ENCODE results near the gene RSF1. TPM values are rescaled to one million over a fixed set of nuclear protein-coding genes. Genes with fewer than 3 reads are reported as not detected.

Gene RSF1
- total and polyA plus RNA-seq, 2 experiments from 2014 or later = 51.2 to 188 TPM

DNA sequence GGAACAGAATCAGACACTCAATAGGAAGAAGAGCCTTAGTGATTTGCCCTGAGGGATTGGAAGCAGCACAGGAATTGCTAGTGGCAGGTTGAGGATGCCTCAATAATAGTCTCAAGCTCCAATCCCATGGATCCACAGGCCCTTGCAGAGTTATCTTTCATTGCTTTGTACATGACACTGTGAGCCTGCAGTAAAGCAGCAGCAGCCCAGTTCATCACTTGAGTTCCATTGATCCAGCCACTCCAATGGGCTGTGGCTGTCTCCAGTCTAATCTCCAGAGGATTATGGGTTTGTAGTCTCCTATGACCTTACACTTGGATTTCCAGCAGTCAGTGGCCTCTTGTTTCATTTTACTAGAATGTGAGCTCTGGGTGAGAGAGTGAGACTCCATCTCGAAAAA, 45.8 kb upstream of the RSF1 start (continued):
- TF ChIP-seq, protein P1, sequence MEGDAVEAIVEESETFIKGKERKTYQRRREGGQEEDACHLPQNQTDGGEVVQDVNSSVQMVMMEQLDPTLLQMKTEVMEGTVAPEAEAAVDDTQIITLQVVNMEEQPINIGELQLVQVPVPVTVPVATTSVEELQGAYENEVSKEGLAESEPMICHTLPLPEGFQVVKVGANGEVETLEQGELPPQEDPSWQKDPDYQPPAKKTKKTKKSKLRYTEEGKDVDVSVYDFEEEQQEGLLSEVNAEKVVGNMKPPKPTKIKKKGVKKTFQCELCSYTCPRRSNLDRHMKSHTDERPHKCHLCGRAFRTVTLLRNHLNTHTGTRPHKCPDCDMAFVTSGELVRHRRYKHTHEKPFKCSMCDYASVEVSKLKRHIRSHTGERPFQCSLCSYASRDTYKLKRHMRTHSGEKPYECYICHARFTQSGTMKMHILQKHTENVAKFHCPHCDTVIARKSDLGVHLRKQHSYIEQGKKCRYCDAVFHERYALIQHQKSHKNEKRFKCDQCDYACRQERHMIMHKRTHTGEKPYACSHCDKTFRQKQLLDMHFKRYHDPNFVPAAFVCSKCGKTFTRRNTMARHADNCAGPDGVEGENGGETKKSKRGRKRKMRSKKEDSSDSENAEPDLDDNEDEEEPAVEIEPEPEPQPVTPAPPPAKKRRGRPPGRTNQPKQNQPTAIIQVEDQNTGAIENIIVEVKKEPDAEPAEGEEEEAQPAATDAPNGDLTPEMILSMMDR (conservative IDR thresholded peaks at IDR 0.05; ENCODE audit: low read depth in 2 of 2) = no peak
- TF ChIP-seq EZH2phosphoT487 (IDR thresholded peaks at IDR 0.05; ENCODE audit: unreplicated experiment) = no peak

DNA sequence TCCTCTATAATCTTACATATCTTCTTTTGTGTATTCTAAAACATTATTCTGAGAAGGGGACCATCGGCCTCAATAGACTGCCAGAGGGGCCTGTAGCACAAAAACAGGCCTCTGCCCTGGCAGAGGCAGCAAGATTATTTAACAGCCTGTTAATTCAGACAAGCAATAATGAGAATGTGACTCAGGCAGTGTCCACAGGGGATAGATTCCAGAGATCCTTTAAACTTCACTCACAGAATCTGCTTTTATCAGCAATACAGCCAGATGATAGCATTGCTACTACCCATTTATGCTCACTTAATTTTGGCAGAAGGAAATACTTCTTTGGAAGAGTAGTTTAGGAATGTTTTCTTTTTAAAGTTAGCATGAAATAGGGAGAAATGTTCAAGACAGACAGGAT, 45.3 kb upstream of the RSF1 start:
- no peaks in the 10 kb centered on the region for H3F3A ChIP-seq (replicated peaks; ENCODE audit: low read depth)
- no peaks in the 10 kb centered on the region; the same call in 1 of the 2 replicates for H3K9me2 ChIP-seq (ENCODE audit: insufficient read depth)
- H3K4me3 ChIP-seq = no peak overlapping the region
- no peak overlapping the region for H3K4me3 Mint-ChIP-seq
- H3K27ac ChIP-seq (ENCODE audit: low read depth) = no peak overlapping the region
- no peaks in the 10 kb centered on the region for H3K9me3 Mint-ChIP-seq
- no peak for ATAC-seq
- no peaks in the 10 kb centered on the region for H3K27me3 ChIP-seq (ENCODE audit: insufficient read depth)
- H3K27me3 Mint-ChIP-seq (ENCODE audit: insufficient read depth, low read depth, poor library complexity) = peaks cover 2% of the 10 kb centered on the region
- no peak overlapping the region for H3K4me2 ChIP-seq
- no peaks in the 10 kb centered on the region for H3K36me3 ChIP-seq (ENCODE audit: insufficient read depth)
- H3K4me1 ChIP-seq (ENCODE audit: insufficient read depth) = no peaks in the 10 kb centered on the region
- no peaks in the 10 kb centered on the region for H3K79me2 ChIP-seq (replicated peaks; ENCODE audit: insufficient read depth)
- no peak overlapping the region for H3K27ac Mint-ChIP-seq
- DNase-seq (ENCODE audit: low spot score) = no peak
- H2AFZ ChIP-seq = no peak overlapping the region
- H4K20me1 ChIP-seq (replicated peaks; ENCODE audit: insufficient read depth) = no peaks in the 10 kb centered on the region
- H3K4me1 Mint-ChIP-seq = no peaks in the 10 kb centered on the region
- H3K36me3 Mint-ChIP-seq (ENCODE audit: low read depth) = peaks cover 6% of the 10 kb centered on the region; the same call in 2 of the 3 replicates
- TF ChIP-seq, protein P2, sequence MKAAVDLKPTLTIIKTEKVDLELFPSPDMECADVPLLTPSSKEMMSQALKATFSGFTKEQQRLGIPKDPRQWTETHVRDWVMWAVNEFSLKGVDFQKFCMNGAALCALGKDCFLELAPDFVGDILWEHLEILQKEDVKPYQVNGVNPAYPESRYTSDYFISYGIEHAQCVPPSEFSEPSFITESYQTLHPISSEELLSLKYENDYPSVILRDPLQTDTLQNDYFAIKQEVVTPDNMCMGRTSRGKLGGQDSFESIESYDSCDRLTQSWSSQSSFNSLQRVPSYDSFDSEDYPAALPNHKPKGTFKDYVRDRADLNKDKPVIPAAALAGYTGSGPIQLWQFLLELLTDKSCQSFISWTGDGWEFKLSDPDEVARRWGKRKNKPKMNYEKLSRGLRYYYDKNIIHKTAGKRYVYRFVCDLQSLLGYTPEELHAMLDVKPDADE (IDR thresholded peaks at IDR 0.05) = no peak
- no peak for TF ChIP-seq STAT1 (IDR thresholded peaks at IDR 0.05; ENCODE audit: unreplicated experiment)
- TF ChIP-seq ZNF331 (CRISPR knock-in tag; IDR thresholded peaks at IDR 0.05; ENCODE audit: low read depth) = no peak
- TF ChIP-seq, protein P3, sequence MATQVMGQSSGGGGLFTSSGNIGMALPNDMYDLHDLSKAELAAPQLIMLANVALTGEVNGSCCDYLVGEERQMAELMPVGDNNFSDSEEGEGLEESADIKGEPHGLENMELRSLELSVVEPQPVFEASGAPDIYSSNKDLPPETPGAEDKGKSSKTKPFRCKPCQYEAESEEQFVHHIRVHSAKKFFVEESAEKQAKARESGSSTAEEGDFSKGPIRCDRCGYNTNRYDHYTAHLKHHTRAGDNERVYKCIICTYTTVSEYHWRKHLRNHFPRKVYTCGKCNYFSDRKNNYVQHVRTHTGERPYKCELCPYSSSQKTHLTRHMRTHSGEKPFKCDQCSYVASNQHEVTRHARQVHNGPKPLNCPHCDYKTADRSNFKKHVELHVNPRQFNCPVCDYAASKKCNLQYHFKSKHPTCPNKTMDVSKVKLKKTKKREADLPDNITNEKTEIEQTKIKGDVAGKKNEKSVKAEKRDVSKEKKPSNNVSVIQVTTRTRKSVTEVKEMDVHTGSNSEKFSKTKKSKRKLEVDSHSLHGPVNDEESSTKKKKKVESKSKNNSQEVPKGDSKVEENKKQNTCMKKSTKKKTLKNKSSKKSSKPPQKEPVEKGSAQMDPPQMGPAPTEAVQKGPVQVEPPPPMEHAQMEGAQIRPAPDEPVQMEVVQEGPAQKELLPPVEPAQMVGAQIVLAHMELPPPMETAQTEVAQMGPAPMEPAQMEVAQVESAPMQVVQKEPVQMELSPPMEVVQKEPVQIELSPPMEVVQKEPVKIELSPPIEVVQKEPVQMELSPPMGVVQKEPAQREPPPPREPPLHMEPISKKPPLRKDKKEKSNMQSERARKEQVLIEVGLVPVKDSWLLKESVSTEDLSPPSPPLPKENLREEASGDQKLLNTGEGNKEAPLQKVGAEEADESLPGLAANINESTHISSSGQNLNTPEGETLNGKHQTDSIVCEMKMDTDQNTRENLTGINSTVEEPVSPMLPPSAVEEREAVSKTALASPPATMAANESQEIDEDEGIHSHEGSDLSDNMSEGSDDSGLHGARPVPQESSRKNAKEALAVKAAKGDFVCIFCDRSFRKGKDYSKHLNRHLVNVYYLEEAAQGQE (IDR thresholded peaks at IDR 0.05; ENCODE audit: unreplicated experiment) = no peak
- no peak for TF ChIP-seq EZH2 (IDR thresholded peaks at IDR 0.05; ENCODE audit: low read depth, unreplicated experiment)
- TF ChIP-seq, protein P4, sequence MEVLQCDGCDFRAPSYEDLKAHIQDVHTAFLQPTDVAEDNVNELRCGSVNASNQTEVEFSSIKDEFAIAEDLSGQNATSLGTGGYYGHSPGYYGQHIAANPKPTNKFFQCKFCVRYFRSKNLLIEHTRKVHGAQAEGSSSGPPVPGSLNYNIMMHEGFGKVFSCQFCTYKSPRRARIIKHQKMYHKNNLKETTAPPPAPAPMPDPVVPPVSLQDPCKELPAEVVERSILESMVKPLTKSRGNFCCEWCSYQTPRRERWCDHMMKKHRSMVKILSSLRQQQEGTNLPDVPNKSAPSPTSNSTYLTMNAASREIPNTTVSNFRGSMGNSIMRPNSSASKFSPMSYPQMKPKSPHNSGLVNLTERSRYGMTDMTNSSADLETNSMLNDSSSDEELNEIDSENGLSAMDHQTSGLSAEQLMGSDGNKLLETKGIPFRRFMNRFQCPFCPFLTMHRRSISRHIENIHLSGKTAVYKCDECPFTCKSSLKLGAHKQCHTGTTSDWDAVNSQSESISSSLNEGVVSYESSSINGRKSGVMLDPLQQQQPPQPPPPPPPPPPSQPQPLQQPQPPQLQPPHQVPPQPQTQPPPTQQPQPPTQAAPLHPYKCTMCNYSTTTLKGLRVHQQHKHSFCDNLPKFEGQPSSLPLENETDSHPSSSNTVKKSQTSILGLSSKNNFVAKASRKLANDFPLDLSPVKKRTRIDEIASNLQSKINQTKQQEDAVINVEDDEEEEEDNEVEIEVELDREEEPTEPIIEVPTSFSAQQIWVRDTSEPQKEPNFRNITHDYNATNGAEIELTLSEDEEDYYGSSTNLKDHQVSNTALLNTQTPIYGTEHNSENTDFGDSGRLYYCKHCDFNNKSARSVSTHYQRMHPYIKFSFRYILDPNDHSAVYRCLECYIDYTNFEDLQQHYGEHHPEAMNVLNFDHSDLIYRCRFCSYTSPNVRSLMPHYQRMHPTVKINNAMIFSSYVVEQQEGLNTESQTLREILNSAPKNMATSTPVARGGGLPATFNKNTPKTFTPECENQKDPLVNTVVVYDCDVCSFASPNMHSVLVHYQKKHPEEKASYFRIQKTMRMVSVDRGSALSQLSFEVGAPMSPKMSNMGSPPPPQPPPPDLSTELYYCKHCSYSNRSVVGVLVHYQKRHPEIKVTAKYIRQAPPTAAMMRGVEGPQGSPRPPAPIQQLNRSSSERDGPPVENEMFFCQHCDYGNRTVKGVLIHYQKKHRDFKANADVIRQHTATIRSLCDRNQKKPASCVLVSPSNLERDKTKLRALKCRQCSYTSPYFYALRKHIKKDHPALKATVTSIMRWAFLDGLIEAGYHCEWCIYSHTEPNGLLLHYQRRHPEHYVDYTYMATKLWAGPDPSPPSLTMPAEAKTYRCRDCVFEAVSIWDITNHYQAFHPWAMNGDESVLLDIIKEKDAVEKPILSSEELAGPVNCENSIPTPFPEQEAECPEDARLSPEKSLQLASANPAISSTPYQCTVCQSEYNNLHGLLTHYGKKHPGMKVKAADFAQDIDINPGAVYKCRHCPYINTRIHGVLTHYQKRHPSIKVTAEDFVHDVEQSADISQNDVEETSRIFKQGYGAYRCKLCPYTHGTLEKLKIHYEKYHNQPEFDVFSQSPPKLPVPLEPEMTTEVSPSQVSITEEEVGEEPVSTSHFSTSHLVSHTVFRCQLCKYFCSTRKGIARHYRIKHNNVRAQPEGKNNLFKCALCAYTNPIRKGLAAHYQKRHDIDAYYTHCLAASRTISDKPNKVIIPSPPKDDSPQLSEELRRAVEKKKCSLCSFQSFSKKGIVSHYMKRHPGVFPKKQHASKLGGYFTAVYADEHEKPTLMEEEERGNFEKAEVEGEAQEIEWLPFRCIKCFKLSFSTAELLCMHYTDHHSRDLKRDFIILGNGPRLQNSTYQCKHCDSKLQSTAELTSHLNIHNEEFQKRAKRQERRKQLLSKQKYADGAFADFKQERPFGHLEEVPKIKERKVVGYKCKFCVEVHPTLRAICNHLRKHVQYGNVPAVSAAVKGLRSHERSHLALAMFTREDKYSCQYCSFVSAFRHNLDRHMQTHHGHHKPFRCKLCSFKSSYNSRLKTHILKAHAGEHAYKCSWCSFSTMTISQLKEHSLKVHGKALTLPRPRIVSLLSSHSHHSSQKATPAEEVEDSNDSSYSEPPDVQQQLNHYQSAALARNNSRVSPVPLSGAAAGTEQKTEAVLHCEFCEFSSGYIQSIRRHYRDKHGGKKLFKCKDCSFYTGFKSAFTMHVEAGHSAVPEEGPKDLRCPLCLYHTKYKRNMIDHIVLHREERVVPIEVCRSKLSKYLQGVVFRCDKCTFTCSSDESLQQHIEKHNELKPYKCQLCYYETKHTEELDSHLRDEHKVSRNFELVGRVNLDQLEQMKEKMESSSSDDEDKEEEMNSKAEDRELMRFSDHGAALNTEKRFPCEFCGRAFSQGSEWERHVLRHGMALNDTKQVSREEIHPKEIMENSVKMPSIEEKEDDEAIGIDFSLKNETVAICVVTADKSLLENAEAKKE (CRISPR knock-in tag; IDR thresholded peaks at IDR 0.05) = no peak
- TF ChIP-seq JUNB (IDR thresholded peaks at IDR 0.05; ENCODE audit: unreplicated experiment) = no peak
- TF ChIP-seq CREB1 (CRISPR knock-in tag; IDR thresholded peaks at IDR 0.05; ENCODE audit: low read depth) = no peak
- TF ChIP-seq, protein P1 (conservative IDR thresholded peaks at IDR 0.05; ENCODE audit: low read depth in 2 of 2) = no peak
- TF ChIP-seq EZH2phosphoT487 (IDR thresholded peaks at IDR 0.05; ENCODE audit: unreplicated experiment) = no peak

Measured in GM23338 (cell line).